GM12878 (cell line): Measurements from ENCODE around the gene RAP1A. TPM values are rescaled to one million over a fixed set of nuclear protein-coding genes. Genes with fewer than 3 reads are reported as not detected.

Experiments
- ATAC-seq: fragments of 200-7000 bp; cut with Tn5 transposase; 3 replicates; pipeline ENCODE4 v1.9.1; 2020; ENCODE audit warnings: mild to moderate bottlenecking, moderate library complexity
- BruUV-seq: library from RNA; stranded (reverse); fragments of 400-500 nt; replicated peaks from 2 replicates; lab custom pipeline; 2021; lab: Mats Ljungman, UMichigan
- CTCF ChIA-PET: fragments of 300-600 bp; sonication (Branson Sonifier 250); formaldehyde crosslinking; extraction: SDS; loops from one replicate; lab custom pipeline; 2021; ENCODE audit warnings: inconsistent platforms; lab: Yijun Ruan, JAX
- POLR2A ChIA-PET: fragments of 350-600 bp; formaldehyde crosslinking; extraction: SDS; loops from one replicate; lab custom pipeline; 2021; ENCODE audit warnings: inconsistent platforms; lab: Charles Lee
- RAD21 ChIA-PET: fragments of 300-600 bp; sonication (Branson Sonifier 250); formaldehyde crosslinking; loops from one replicate; lab custom pipeline; 2023; ENCODE audit warnings: antibody characterized with exemption; ENCODE audit not compliant: unreplicated experiment; lab: Charles Lee
- SMC1A ChIA-PET: fragments of 300-600 bp; sonication (Branson Sonifier 250); formaldehyde crosslinking; loops from one replicate; lab custom pipeline; 2023; ENCODE audit not compliant: unreplicated experiment, uncharacterized antibody; lab: Charles Lee
- DNase-seq: peaks from one replicate; pipeline ENCODE4 v3.0.0-alpha.2; 2011; ENCODE audit warnings: low read depth, low spot score
- FAIRE-seq: peaks from 3 replicates; lab custom pipeline; 2011; peaks lifted over from hg19 to GRCh38; lab: Jason Lieb, UNC
- H2AFZ ChIP-seq: 2 replicates; pipeline ENCODE4 v1.6.0; 2011; ENCODE audit warnings: low read depth, low read length, control low read depth; ENCODE audit not compliant: control insufficient read depth
- H3K27ac ChIP-seq: 2 replicates; pipeline ENCODE4 v1.5.1; 2011; ENCODE audit warnings: control low read depth; ENCODE audit not compliant: control insufficient read depth, insufficient read depth
- H3K27me3 ChIP-seq, 2 experiments: replicated peaks in 1 of 2; 2 replicates each; pipeline versions ENCODE4 v1.6.0 to v1.6.1; 2011; ENCODE audit warnings: low read length in 1 of 2; ENCODE audit not compliant: control insufficient read depth in 2 of 2, insufficient read depth in 2 of 2
- H3K36me3 ChIP-seq, 2 experiments: 2 replicates each; pipeline ENCODE4 v1.5.1; 2011; ENCODE audit warnings: low read length in 1 of 2; ENCODE audit not compliant: control insufficient read depth in 2 of 2, insufficient read depth in 2 of 2
- H3K4me1 ChIP-seq: 2 replicates; pipeline ENCODE4 v1.6.1; 2011; ENCODE audit warnings: mild to moderate bottlenecking, low read length, moderate library complexity, mixed read lengths; ENCODE audit not compliant: control insufficient read depth, insufficient read depth
- H3K4me2 ChIP-seq: 2 replicates; pipeline ENCODE4 v1.6.0; 2011; ENCODE audit warnings: control low read depth; ENCODE audit not compliant: control insufficient read depth, insufficient read depth
- H3K4me3 ChIP-seq: fragments of 200-600 bp; sonication (generic); 2 replicates; pipeline ENCODE4 v1.5.1; 2016
- H3K79me2 ChIP-seq: 2 replicates; pipeline ENCODE4 v1.6.0; 2011; ENCODE audit warnings: low read length; ENCODE audit not compliant: control insufficient read depth, insufficient read depth
- H3K9ac ChIP-seq: 2 replicates; pipeline ENCODE4 v1.8.0; 2011; ENCODE audit warnings: low read length, control low read depth, mixed read lengths; ENCODE audit not compliant: control insufficient read depth, insufficient read depth
- H3K9me3 ChIP-seq: replicated peaks from 3 replicates; pipeline ENCODE4 v1.5.1; 2011; ENCODE audit warnings: mild to moderate bottlenecking, low read length; ENCODE audit not compliant: control insufficient read depth, insufficient read depth
- H4K20me1 ChIP-seq: 2 replicates; pipeline ENCODE4 v1.6.0; 2011; ENCODE audit not compliant: control insufficient read depth, insufficient read depth
- ATF7 ChIP-seq: fragments of 450-650 bp; IDR thresholded peaks from 2 replicates; pipeline ENCODE4 v1.6.1; 2016; ENCODE audit warnings: low read depth, mild to moderate bottlenecking
- CHD4 ChIP-seq: fragments of 200-600 bp; sonication (generic); IDR thresholded peaks from 2 replicates; pipeline ENCODE4 v1.6.1; 2016; ENCODE audit warnings: mild to moderate bottlenecking
- ETV6 ChIP-seq, 2 experiments: fragments of 450-650 bp in 1 of 2; IDR thresholded peaks in 1 of 2; conservative IDR thresholded peaks in 1 of 2; 2 replicates each; pipeline ENCODE4 v1.6.1; 2014; ENCODE audit warnings: antibody characterized with exemption in 1 of 2, borderline replicate concordance in 1 of 2, low read depth in 1 of 2, mild to moderate bottlenecking in 1 of 2, moderate library complexity in 1 of 2
- FOXM1 ChIP-seq: IDR thresholded peaks from 2 replicates; pipeline ENCODE4 v1.6.1; 2012; ENCODE audit warnings: low read depth, mild to moderate bottlenecking, inconsistent platforms, low read length, moderate library complexity
- GATAD2B ChIP-seq: fragments of 450-650 bp; conservative IDR thresholded peaks from 2 replicates; pipeline ENCODE4 v1.6.1; 2017; ENCODE audit warnings: low read depth, mild to moderate bottlenecking, moderate library complexity
- HDGF ChIP-seq: fragments of 450-650 bp; IDR thresholded peaks from 2 replicates; pipeline ENCODE4 v1.6.1; 2016; ENCODE audit warnings: antibody characterized with exemption
- MAX ChIP-seq: IDR thresholded peaks from 2 replicates; pipeline ENCODE4 v1.6.1; 2012; ENCODE audit warnings: low read depth, low read length, improper control_type of control experiment
- MEF2A ChIP-seq: IDR thresholded peaks from 2 replicates; pipeline ENCODE4 v1.6.1; 2011; ENCODE audit warnings: low read depth, mild to moderate bottlenecking, low read length, moderate library complexity; ENCODE audit not compliant: insufficient read depth
- MTA2 ChIP-seq: fragments of 450-650 bp; IDR thresholded peaks from 2 replicates; pipeline ENCODE4 v1.6.1; 2016; ENCODE audit warnings: low read depth, mild to moderate bottlenecking, moderate library complexity
- NFIC ChIP-seq: IDR thresholded peaks from 2 replicates; pipeline ENCODE4 v1.6.1; 2012; ENCODE audit warnings: low read depth, mild to moderate bottlenecking, inconsistent platforms, low read length, moderate library complexity
- NKRF ChIP-seq: fragments of 450-650 bp; conservative IDR thresholded peaks from 2 replicates; pipeline ENCODE4 v1.6.1; 2017; ENCODE audit warnings: mild to moderate bottlenecking, moderate library complexity
- NRF1 ChIP-seq: conservative IDR thresholded peaks from 2 replicates; pipeline ENCODE4 v1.6.1; 2011; ENCODE audit warnings: mild to moderate bottlenecking, low read depth, low read length, improper control_type of control experiment
- SP1 ChIP-seq: IDR thresholded peaks from one replicate; pipeline ENCODE4 v1.6.1; 2011; ENCODE audit warnings: low read depth, low read length
- SPI1 ChIP-seq: IDR thresholded peaks from 2 replicates; pipeline ENCODE4 v1.6.1; 2011; ENCODE audit warnings: low read depth, mild to moderate bottlenecking, low read length, moderate library complexity, borderline replicate concordance; ENCODE audit not compliant: insufficient read depth
- STAT1 ChIP-seq: fragments of 450-650 bp; conservative IDR thresholded peaks from 2 replicates; pipeline ENCODE4 v1.6.1; 2014; ENCODE audit warnings: antibody characterized with exemption, mild to moderate bottlenecking
- STAT3 ChIP-seq: IDR thresholded peaks from 2 replicates; pipeline ENCODE4 v1.6.1; 2011; ENCODE audit warnings: low read depth, low read length, improper control_type of control experiment
- TCF12 ChIP-seq: IDR thresholded peaks from 2 replicates; pipeline ENCODE4 v1.6.1; 2011; ENCODE audit warnings: low read depth, mild to moderate bottlenecking, low read length
- ZNF274 ChIP-seq: IDR thresholded peaks from one replicate; pipeline ENCODE4 v1.8.0; 2011; ENCODE audit not compliant: insufficient read length, insufficient read depth
- WGBS: methylation state at CpG from one replicate; pipeline ENCODE4 v1.1.6; 2016; ENCODE audit warnings: low lambda C conversion rate; ENCODE audit not compliant: insufficient replicate concordance, insufficient coverage; ENCODE audit errors: missing lambda C conversion rate; 5-methylcytosine and 5-hydroxymethylcytosine counted together
- in situ Hi-C: fragments of 300-500 bp; cut with MboI; formaldehyde crosslinking; loops from 9 replicates; pipeline ENCODE4 v1.14.3; 2018; ENCODE audit warnings: mixed read lengths
- intact Hi-C: fragments of 100-400 bp; cut with micrococcal nuclease; formaldehyde crosslinking; loops from one replicate; pipeline ENCODE4 v1.14.2; 2022; ENCODE audit not compliant: unreplicated experiment
- polyA plus RNA-seq, 11 experiments: library from polyadenylated mRNA; depleted of rRNA in 4 of 11; unstranded in 6 of 11; stranded (reverse) in 5 of 11; fragments of >200 nt; fragmentation: Nextera tagmentation in 4 of 11; fragmentation: Illumina TruSeq in 1 of 11; extraction: Ambion mirVana in 4 of 11; extraction: Trizol in 1 of 11; gene quantifications; 1 replicate in 1 of 11; 2 replicates in 10 of 11; pipeline versions ENCODE4 v1.2.1 to v1.2.3, GENCODE V29; 2011 to 2016; ENCODE audit warnings: inconsistent platforms in 2 of 11, missing spikeins in 2 of 11, low read depth in 1 of 11
- total RNA-seq, 4 experiments: library from RNA; depleted of rRNA in 3 of 4; stranded (reverse); fragments of >200 nt in 3 of 4; fragmentation: Illumina TruSeq in 1 of 4; extraction: Trizol in 1 of 4; gene quantifications; 2 replicates each; pipeline versions ENCODE4 v1.2.1 to v1.2.3, GENCODE V29; 2013 to 2021

Gene RAP1A
- total and polyA plus RNA-seq, 10 of the 15 experiments (the other 5 are each of a cell fraction or from before 2014, with no cell fraction given), result 38.4 to 213 (median 86.0) TPM

GRCh38 chr1:111599781-111600693 is 19.6 kb upstream of the RAP1A start:
- BruUV-seq, result TSS peak; percentile 70
- FAIRE-seq (no peak), ATAC-seq (peak; percentile 17), DNase-seq (no peak)
- H4K20me1 ChIP-seq, result no peaks in the 10 kb centered on the region
- peak overlapping the region; percentile 31; the same call in 1 of the 2 replicates for H3K4me3 ChIP-seq
- peaks cover 93% of the 10 kb centered on the region for H3K4me1 ChIP-seq
- H2AFZ ChIP-seq, result no peak overlapping the region
- ChIA-PET CTCF (interaction anchor here (0.6 to 9.9 kb wide), 14 partner anchors 8 to 147 kb away, joined by 3 to 143 read pairs (median 4); partner anchors contain the start of gene RAP1A), RAD21 (interaction anchor here (0.7 to 8.4 kb wide), 15 partner anchors 7 to 381 kb away, joined by 3 to 120 read pairs (median 7); partner anchors contain the start of gene RAP1A), SMC1A (interaction anchor here (0.7 to 9.9 kb wide), 22 partner anchors 10 to 382 kb away, joined by 3 to 317 read pairs (median 5); partner anchors contain the start of gene RAP1A), POLR2A (interaction anchor here (0.6 to 9.9 kb wide), 9 partner anchors 8 to 384 kb away, joined by 3 to 242 read pairs (median 4); partner anchors contain the start of gene RAP1A)
- 5% methylated on average over 10 of the region's 10 CpGs for WGBS
- H3K79me2 ChIP-seq, result peaks cover 11% of the 10 kb centered on the region
- intact Hi-C loops, result loop anchor here (2.0 to 10.0 kb wide), 5 partner anchors 91 to 1263 kb away; partner anchors contain the start of genes DENND2D and RBM15
- no peaks in the 10 kb centered on the region for H3K27me3 ChIP-seq
- peak overlapping the region; percentile 98 for H3K27ac ChIP-seq
- peak overlapping the region; percentile 77 for H3K4me2 ChIP-seq
- H3K9ac ChIP-seq, result peak overlapping the region; percentile 67
- in situ Hi-C loops, result loop anchor here (5.0 to 10.0 kb wide), 2 partner anchors 85 to 378 kb away; no protein-coding TSS in a partner anchor
- H3K9me3 ChIP-seq, result no peaks in the 10 kb centered on the region
- H3K36me3 ChIP-seq, result no peaks in the 10 kb centered on the region
- no peak for TF ChIP-seq ZNF274
- no peak for TF ChIP-seq STAT1
- peak; percentile 53; the same call in 1 of the 2 replicates for TF ChIP-seq NFIC
- no peak for TF ChIP-seq TCF12
- TF ChIP-seq HDGF, result no peak
- TF ChIP-seq MAX, result no peak
- TF ChIP-seq ATF7, result peak; percentile 34; the same call in 1 of the 2 replicates
- peak; percentile 10; the same call in 1 of the 2 replicates for TF ChIP-seq MTA2
- no peak for TF ChIP-seq CHD4
- TF ChIP-seq NKRF, result no peak
- TF ChIP-seq MEF2A, result no peak
- no peak for TF ChIP-seq STAT3
- TF ChIP-seq SPI1, result no peak
- peak in 1 of 2 experiments; percentile 9; a peak in 1 of 4 replicates for TF ChIP-seq ETV6 (conservative IDR thresholded peaks at IDR 0.05 in 1 of 2, IDR thresholded peaks at IDR 0.05 in 1 of 2; ENCODE audit: borderline replicate concordance in 1 of 2, low read depth in 1 of 2)
- TF ChIP-seq GATAD2B, result no peak
- TF ChIP-seq SP1, result peak; percentile 42
- no peak for TF ChIP-seq NRF1
- TF ChIP-seq FOXM1, result 0 out of 2 replicates have a peak, but pooled peaks have one; percentile 24
